Muscle layer of colon (tissue), 2 donors: Measurements from ENCODE around the gene FMNL3.
"Not testable (repeated sequence)": the region's sequence is repeated elsewhere in the genome, so short reads cannot be mapped to it uniquely, and the experiment has no call there.

ENCODE experiments used
- H3K27ac ChIP-seq: one replicate; pipeline ENCODE4 v1.7.0; 2013; ENCODE audit warnings: low read depth, mild to moderate bottlenecking, low read length, moderate library complexity
- H3K27me3 ChIP-seq, 2 donors: one replicate each; pipeline ENCODE4 v1.7.0; 2013; ENCODE audit warnings: low read length in 2 of 2, mild to moderate bottlenecking in 2 of 2; ENCODE audit not compliant: insufficient read depth in 2 of 2, control insufficient read depth in 1 of 2
- H3K36me3 ChIP-seq: one replicate; pipeline ENCODE4 v1.7.0; 2013; ENCODE audit warnings: mild to moderate bottlenecking, low read length; ENCODE audit not compliant: insufficient read depth
- H3K4me1 ChIP-seq: one replicate; pipeline ENCODE4 v1.7.0; 2013; ENCODE audit warnings: mild to moderate bottlenecking, low read length; ENCODE audit not compliant: insufficient read depth
- H3K4me3 ChIP-seq, 2 donors: one replicate each; pipeline ENCODE4 v1.7.0; 2013; ENCODE audit warnings: low read length in 2 of 2, low read depth in 1 of 2, mild to moderate bottlenecking in 1 of 2, moderate library complexity in 1 of 2
- H3K9ac ChIP-seq: one replicate; pipeline ENCODE4 v1.7.0; 2013; ENCODE audit warnings: low read length
- H3K9me3 ChIP-seq: one replicate; pipeline ENCODE4 v1.7.0; 2013; ENCODE audit warnings: mild to moderate bottlenecking, low read length
- donor health status: abdominal sarcoma.
- donor health status: Adenocarcinoma of cecum.

Gene FMNL3

GRCh38 chr12:49738721-49739120, 31.5 kb upstream of the FMNL3 start:
- H3K4me1 ChIP-seq: peaks cover 17% of the 10 kb centered on the region
- not testable (repeated sequence) for H3K27me3 ChIP-seq, H3K27ac ChIP-seq, H3K9ac ChIP-seq, H3K4me3 ChIP-seq, H3K9me3 ChIP-seq, H3K36me3 ChIP-seq

GRCh38 chr12:49734900-49735299, 27.7 kb upstream of the FMNL3 start:
- H3K27me3 ChIP-seq, H3K4me1 ChIP-seq, H3K27ac ChIP-seq, H3K36me3 ChIP-seq, H3K4me3 ChIP-seq, H3K9ac ChIP-seq, H3K9me3 ChIP-seq: not testable (repeated sequence)

GRCh38 chr12:49733219-49734017, 26.2 kb upstream of the FMNL3 start:
- Histone ChIP-seq H3K9me3 (no peaks in the 10 kb centered on the region), H3K4me1 (no peaks in the 10 kb centered on the region), H3K36me3 (no peaks in the 10 kb centered on the region), H3K4me3 (no peak overlapping the region), H3K27me3 (no peaks in the 10 kb centered on the region), H3K27ac (no peak overlapping the region), H3K9ac (no peak overlapping the region)

GRCh38 chr12:49730568-49731101, 23.4 kb upstream of the FMNL3 start:
- no peak overlapping the region for H3K27ac ChIP-seq
- H3K4me1 ChIP-seq: no peaks in the 10 kb centered on the region
- no peaks in the 10 kb centered on the region for H3K9me3 ChIP-seq
- H3K9ac ChIP-seq: no peak overlapping the region
- no peaks in the 10 kb centered on the region for H3K27me3 ChIP-seq
- no peak overlapping the region for H3K4me3 ChIP-seq
- H3K36me3 ChIP-seq: no peaks in the 10 kb centered on the region

- Histone ChIP-seq H3K4me1 (no peaks in the 10 kb centered on the region), H3K9me3 (no peaks in the 10 kb centered on the region), H3K9ac (no peak overlapping the region), H3K27me3 (no peaks in the 10 kb centered on the region), H3K36me3 (no peaks in the 10 kb centered on the region), H3K4me3 (no peak overlapping the region), H3K27ac (no peak overlapping the region)
Measured at GRCh38 chr12:49730050-49730449, 22.8 kb upstream of the FMNL3 start.

GRCh38 chr12:49728446-49728845, 21.2 kb upstream of the FMNL3 start:
- no peaks in the 10 kb centered on the region for H3K4me1 ChIP-seq
- H3K27me3 ChIP-seq: no peaks in the 10 kb centered on the region
- no peak overlapping the region for H3K4me3 ChIP-seq
- no peak overlapping the region for H3K27ac ChIP-seq
- no peaks in the 10 kb centered on the region for H3K9me3 ChIP-seq
- H3K9ac ChIP-seq: no peak overlapping the region
- H3K36me3 ChIP-seq: no peaks in the 10 kb centered on the region

GRCh38 chr12:49721355-49721754, 14.2 kb upstream of the FMNL3 start:
- not testable (repeated sequence) for H3K4me3 ChIP-seq, H3K27me3 ChIP-seq, H3K9me3 ChIP-seq, H3K27ac ChIP-seq, H3K36me3 ChIP-seq, H3K9ac ChIP-seq, H3K4me1 ChIP-seq

- Histone ChIP-seq H3K9me3 (no peaks in the 10 kb centered on the region), H3K27ac (no peak overlapping the region), H3K4me1 (no peaks in the 10 kb centered on the region), H3K36me3 (no peaks in the 10 kb centered on the region), H3K9ac (no peak overlapping the region), H3K27me3 (no peaks in the 10 kb centered on the region), H3K4me3 (no peak overlapping the region)
Measured at GRCh38 chr12:49720214-49720613, 13.0 kb upstream of the FMNL3 start.

- not testable (repeated sequence) for H3K9ac ChIP-seq, H3K27ac ChIP-seq, H3K27me3 ChIP-seq, H3K36me3 ChIP-seq, H3K4me3 ChIP-seq, H3K4me1 ChIP-seq, H3K9me3 ChIP-seq
Measured at GRCh38 chr12:49717800-49718199, 10.6 kb upstream of the FMNL3 start.

- Histone ChIP-seq H3K4me3 (no peak overlapping the region), H3K27me3 (no peaks in the 10 kb centered on the region), H3K27ac (no peak overlapping the region), H3K4me1 (no peaks in the 10 kb centered on the region), H3K36me3 (no peaks in the 10 kb centered on the region), H3K9ac (no peak overlapping the region), H3K9me3 (no peaks in the 10 kb centered on the region)
Measured at GRCh38 chr12:49716553-49716952, 9.3 kb upstream of the FMNL3 start.

- not testable (repeated sequence) for H3K4me3 ChIP-seq, H3K36me3 ChIP-seq, H3K27me3 ChIP-seq, H3K9ac ChIP-seq, H3K4me1 ChIP-seq, H3K9me3 ChIP-seq, H3K27ac ChIP-seq
Measured at GRCh38 chr12:49713952-49714351, 6.7 kb upstream of the FMNL3 start.

GRCh38 chr12:49708851-49709250, 1.6 kb upstream of the FMNL3 start:
- Histone ChIP-seq H3K9me3 (no peaks in the 10 kb centered on the region), H3K27ac (no peak overlapping the region), H3K4me3 (no peak overlapping the region), H3K36me3 (no peaks in the 10 kb centered on the region), H3K9ac (no peak overlapping the region), H3K27me3 (no peaks in the 10 kb centered on the region), H3K4me1 (peaks cover 18% of the 10 kb centered on the region)
